HG03103 (cell line): ENCODE measurements around the gene TGIF2.

ENCODE experiments used
- ATAC-seq: cut with Tn5 transposase; IDR thresholded peaks from one replicate; pipeline ENCODE4 v1.9.1; 2021; ENCODE audit warnings: low read depth; ENCODE audit not compliant: unreplicated experiment

TGIF2 gene

DNA sequence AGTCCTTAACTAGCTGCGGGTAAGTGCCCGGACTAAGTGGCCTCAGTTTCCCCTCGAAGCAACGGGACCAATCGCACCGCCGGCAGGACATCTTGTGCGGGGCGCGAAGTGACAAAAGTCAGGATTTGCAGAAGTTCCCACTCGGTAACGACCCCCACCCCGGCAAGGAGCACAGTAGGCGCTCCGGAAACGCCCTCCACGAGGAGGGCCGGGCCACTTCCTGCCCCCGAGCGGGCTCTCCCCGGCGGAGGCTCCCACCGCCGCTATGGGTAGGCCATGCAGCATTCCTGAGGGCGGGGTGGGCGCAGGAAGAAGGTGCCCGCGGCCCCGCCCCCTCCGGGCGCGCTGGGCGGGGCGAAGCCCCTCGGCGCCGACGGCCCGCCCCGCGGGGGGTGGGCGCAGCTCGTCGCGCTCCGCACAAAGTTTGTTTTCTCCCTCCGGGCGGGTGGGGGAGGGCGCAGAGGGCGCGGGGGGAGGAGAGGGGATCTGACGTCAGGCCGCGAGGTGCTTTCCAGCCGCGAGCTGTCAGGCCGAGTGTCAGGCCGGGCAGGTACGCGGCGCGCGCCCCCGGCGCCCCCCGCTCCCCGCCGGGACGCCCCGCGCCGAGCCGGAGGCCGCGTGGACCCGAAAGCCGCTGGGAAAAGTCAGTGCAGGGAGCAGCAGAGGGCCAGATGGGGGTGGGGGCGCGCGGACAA, at the start of gene TGIF2:
TSS of gene TGIF2 (plus strand) at position 495 of the 695 bp plus-strand sequence. CDS start 5,178 bp downstream, outside the sequence.
- ATAC-seq, result peak; percentile 59

DNA sequence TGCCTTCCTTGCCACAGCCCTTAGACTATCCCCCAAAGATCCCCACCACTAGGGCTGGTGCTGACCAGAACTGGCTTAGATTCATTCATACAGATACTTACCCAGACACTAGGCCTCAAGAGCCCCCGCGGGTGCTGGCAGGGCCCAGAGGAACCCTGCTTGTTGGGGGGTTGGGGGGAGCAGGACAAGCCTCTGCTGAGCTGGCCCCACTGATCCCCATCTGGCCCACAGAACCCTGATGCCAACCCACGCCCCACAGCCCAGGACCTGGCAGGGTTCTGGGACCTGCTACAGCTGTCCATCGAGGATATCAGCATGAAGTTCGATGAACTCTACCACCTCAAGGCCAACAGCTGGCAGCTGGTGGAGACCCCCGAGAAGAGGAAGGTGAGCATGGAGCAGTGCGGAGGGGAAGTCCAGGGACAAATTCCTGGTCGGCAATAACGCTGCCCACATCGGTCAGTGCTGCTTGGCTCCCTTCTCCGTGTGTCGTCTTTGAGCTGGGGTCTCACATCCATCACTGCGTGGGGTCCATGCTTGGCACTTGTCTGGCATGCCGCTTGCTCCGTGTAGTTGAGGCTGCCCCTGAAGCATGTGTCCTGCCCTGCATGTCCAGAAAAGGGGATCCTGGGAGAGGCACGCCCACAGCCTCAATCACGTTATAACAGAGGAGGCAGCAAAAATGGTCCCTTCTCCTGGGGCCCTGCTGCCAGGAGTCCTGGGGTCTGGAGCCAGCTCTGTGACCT, 47.6 kb upstream of the TGIF2 start:
- no peak for ATAC-seq

- ATAC-seq, result no peak
Observed at GRCh38 chr20:36526521-36527011, 46.8 kb upstream of the TGIF2 start.

GRCh38 chr20:36527331-36528125, 45.9 kb upstream of the TGIF2 start:
- no peak for ATAC-seq

- ATAC-seq, result no peak
Observed at GRCh38 chr20:36528176-36528874, 45.1 kb upstream of the TGIF2 start.

DNA sequence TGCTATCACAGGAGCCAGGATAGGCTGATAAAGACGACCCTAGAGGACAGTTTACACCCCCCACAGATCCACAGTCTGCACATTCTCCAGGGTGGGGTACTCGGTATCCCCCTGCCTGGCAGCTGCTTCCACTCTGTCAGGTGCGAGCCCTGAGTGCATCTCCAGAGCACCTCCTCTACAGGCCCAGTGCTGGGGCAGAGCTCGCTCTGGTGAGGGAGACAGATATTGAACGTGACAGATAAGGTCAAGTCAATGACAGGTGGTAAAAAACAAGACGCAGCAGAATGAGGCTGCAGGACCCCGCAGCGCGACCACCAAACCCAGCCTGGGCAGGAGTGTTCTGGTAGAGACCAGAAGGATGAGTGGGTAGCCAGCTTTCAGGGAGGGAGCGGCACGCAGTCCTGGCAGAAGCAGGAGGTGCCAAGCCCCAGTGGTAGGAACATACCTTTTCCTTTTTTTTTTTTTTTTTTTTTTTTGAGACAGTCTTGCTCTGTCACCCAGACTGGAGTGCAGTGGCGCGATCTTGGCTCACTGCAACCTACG, 44.5 kb upstream of the TGIF2 start:
- ATAC-seq, result no peak

- no peak for ATAC-seq
Observed at GRCh38 chr20:36532388-36532787, 41.0 kb upstream of the TGIF2 start.

- no peak for ATAC-seq
Observed at GRCh38 chr20:36532822-36533221, 40.6 kb upstream of the TGIF2 start.

DNA sequence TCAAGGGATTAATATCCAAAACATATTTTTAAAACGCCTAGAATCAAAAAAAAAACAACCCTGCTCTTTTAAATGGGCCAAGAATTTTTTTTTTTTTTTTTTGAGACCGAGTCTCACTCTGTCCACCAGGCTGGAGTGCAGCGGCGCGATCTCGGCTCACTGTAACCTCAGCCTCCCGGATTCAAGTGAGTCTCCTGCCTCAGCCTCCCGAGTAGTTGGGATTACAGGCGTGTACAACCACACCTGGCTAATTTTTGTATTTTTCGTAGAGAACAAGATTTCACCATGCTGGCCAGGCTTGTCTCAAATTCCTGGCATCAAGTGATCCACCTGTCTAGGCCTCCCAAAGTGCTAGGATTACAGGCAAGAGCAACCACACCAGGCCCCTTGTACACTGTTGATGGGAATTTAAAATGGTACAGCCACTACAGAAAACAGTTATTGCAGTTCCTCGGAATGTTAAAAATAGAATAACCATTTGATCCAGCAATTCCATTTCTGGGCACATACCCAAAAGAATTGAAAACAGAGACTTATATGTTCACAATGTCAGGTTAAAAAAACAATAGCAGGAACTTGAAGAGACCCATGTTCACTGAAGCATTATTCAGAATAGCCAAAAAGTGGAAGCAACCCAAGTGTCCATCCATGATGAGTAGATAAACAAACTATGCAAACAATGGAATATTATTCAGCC, 35.2 kb upstream of the TGIF2 start:
- no peak for ATAC-seq

- no peak for ATAC-seq
Observed at GRCh38 chr20:36540551-36541211, 32.7 kb upstream of the TGIF2 start.

- ATAC-seq, result no peak
Observed at GRCh38 chr20:36541227-36541767, 32.1 kb upstream of the TGIF2 start, which contains the start of gene MYL9. Gene MYL9 (plus strand): TSS chr20:36541519. CDS start chr20:36544885, 3,366 bp downstream.

DNA sequence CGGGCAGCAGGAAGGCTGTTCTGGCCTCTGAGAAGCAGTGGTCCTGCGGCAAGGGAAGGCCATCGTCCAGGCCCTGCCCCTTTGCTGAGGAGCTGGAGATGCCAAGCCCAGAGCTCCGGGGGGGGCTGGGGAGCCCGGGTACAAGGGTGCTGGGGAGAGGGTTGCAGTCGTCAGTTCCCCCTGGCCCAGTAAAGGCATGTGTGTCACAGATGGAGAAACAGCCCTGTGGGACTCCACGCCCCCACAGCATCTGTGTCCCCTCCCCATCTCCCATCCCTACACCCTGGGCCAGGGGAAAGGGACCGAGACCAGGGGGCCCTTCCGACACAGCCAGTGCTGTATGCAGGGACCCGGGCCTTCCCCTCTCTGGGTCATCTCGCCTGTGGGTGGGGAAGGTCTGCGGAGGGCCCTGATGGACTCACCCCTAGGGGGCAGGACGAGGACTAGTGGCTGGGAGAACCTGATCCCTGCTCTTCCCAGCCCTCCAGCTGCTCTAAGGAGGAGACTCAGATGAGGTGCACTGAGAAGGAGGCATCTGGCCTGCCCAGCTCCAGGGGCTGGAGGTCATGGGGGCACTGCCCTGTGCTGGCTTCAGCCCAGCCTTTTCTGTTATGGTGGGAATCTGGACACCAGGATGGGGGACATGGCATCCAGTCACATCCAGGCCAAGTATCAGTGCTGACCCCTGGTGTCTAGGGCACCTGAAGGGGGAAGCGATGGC, 31.5 kb upstream of the TGIF2 start:
- no peak for ATAC-seq

GRCh38 chr20:36542516-36543183, 30.7 kb upstream of the TGIF2 start:
- ATAC-seq, result no peak

DNA sequence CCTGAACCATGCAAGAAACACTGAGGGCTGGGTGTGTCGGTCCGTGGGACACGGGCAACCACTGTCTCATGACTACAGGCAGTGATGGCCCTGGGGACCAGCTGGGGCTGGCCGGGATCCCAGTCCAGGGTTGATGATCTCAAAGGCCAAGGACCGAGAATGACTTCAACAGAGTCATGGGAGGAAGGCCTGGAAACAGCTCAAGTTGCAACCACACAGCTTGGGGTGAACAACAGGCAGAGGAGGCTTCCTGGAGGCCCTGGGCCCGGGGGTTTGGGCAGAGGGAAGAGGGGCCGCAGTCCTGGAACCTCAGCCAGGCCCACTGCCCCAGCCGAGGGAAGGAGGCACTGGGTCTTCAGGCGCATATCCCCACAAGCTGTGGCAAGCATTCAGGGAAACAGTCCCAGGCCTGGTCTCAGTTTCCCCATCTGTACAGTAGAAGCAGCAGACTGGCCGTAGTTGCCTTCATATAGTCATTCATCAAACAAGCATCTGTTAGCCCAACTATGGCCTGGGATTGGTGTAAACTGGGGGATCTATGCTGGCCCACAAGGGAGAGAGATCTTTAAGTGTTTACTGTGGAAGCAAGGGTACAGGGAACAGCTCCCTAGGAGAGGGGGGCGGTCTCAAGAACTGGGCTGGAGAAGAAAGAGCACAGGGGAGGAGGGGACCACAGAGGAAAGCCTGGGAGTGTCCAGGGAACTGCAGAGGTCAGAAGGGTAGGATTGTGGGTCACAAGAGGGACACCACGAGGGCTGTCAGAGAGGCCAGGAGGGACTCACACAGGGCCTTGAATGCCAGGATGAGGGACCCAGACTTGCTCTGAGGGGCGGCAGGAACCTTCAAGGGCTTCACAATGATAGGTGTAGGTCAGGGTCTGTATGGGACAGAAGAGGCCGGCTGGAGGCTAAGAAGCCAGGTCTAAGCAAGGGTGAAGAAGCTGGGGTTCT, 29.9 kb upstream of the TGIF2 start:
- ATAC-seq, result no peak

- no peak for ATAC-seq
Observed at GRCh38 chr20:36544134-36545018, 29.0 kb upstream of the TGIF2 start.
